Activated naive CD4-positive, alpha-beta T cell treated with Interleukin-2 at 50 U/mL for 16 hours (primary cell): Measurements from ENCODE around the gene KRTAP10-2.
"Not testable (repeated sequence)": the region's sequence is repeated elsewhere in the genome, so short reads cannot be mapped to it uniquely, and the experiment has no call there.

ENCODE experiments used
- DNase-seq: peaks from one replicate; pipeline ENCODE4 v3.0.0-alpha.2; 2020

KRTAP10-2 gene

DNA sequence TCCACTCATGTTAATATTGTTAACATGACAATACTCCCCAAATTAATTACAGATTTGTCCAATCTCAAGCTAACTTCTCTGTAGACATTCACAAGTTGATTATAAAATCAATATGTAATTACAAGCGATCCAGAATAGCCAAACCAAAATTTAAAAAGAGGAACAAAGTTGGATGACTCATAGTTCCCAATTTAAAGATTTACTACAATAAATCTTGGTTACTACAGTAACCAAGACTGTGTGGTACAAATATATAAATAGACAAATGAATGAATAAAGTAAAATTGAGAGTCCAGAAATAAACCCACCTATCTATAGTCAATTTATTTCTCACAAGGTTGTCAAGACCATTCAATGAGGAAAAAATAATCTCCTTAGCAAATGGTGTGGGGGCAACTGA is 15.1 kb upstream of the KRTAP10-2 start:
- no peak for DNase-seq

DNA sequence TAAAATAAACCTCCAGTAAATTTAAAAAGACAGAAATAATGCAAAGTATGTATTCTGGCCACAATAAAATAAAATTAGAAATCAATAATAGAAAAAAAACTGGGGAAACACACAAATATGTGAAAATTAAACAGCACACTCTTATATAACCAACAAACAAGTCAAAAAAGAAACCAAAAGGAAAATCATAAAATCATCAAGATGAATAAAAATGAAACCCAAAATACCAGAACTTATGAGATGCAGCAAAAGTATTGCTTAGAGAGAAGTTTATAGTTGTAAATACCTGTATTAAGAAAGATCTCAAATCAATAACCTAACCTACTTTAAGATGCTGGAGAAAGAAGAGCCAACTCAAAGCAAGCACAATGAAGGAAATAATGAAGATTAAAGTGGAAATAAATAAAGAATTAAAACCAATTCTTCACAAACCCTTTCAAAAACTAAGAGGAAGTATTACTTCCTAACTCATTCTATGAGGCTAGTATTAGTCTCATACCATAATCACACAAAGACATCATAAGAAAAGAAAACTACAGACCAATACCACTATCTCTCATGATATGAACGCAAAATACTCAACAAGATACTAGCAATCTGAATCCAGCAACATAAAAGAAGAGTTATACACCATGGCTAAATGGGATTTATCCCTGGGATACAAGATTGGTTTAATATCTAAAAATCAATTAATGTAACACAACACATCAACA is 13.7 kb upstream of the KRTAP10-2 start:
- no peak for DNase-seq

DNA sequence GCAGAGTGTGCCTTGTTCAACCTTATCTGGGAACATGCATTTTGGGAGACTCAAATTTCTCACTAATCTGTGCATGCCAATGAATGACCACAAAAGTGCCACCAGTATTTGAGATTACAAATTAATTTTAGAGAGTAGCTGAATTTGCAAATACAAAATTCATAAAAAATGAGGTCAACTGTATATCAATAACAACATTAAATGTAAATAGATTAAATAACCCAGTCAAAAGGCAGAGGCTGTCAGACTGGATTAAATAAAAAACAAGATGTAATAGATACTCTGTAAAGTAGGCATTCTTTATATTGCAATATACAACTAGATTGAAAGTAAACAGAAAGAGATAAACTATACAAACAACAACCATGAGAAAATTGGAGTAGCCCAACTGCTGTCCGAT is 12.8 kb upstream of the KRTAP10-2 start:
- no peak for DNase-seq

DNA sequence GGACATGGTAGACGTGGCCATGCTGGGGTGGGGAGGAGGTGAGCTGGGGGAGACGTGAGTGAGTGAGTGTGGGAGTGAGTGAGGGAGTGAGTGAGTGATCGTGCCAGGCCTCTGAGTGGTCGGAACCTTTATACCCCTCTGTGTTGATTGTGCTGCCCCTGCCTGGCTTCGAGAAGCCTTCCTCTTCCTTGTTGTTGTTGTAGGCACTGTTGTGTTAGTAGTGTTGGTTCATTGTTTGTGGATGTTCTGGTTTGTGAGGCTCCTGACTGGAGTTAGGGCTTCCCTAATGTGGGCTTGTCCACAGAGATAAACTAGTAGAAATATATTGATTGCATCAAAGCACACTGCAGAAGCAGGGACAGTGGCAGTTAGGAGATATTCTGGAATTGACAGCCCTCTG is 7.4 kb upstream of the KRTAP10-2 start, which contains the start of gene KRTAP10-3:
TSS of gene KRTAP10-3 (minus strand) at position 101 of the 400 bp plus-strand sequence. CDS start at position 21, 80 bp downstream.
- no peak for DNase-seq

DNA sequence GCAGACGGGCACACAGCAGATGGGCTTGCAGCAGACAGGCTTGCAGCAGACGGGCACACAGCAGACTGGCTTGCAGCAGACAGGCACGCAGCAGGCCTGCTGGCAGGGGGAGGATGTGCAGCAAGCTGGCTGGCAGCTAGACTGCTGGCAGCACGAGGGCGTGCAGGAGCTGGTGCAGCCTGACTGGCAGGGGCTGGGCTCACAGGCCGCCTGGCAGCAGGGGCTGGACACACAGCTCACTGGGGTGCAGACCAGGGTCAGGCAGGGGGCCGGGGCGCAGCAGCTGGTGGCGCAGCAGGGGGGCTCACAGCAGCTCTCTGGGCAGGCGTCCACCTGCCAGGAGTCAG is 7.0 kb upstream of the KRTAP10-2 start:
- DNase-seq: not testable (repeated sequence)

DNA sequence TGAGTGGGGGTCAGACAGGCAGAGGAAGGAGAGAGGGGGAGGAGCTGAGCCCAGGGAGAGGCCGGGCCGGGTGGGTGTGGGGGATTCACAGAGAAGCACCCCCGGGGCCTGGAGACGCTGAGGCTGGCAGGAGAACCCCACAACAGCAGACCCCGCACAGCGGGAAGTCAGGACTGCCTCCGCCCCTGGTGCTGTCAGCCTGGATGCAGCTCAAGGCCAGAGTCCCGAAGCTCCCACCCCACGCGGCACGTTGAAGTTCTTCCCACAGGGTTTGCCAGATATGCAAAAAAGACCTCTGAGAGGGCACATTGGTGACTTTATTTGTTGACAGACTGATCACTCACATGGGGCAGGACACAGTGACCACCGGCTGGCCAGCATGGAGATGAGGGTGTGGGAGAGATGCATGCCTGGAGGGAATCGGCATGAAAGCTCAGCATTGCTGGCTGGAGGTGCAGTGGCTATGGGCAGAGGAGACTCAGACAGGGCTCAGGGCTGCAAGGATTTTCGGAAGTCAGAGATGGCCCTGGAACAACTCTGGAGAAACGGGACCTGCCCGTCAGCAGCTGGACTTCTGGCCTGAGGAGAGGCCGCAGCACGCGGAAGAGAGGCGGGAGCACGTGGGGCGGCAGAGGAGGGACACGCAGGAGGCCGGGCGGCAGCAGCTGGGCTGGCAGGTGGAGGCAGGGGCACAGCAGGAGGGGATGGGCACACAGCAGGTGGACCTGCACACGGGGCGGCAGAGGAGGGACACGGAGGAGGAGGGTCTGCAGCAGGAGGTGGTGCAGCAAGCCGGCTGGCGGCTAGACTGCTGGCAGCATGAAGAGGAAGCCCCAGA is 6.4 kb upstream of the KRTAP10-2 start:
- no peak for DNase-seq

DNA sequence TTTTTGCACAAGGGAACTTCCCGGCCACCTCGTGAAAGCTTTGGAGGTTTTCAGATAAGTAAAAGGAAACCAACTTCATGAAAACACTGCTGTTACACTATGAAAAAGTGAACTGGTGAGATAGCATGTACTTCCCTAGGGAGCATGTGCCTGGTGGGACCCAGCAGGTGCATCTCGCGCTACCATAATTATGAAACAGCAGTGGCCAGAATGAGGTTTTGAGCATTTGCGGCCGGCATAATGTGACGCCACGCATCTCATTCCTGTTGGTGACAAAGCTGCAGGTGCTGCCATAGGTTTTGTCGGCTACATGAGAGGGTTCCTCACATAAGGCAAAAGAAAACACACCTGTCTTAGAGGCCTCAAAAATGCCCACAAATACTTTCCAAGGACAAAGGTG is 5.6 kb upstream of the KRTAP10-2 start:
- DNase-seq: no peak

DNA sequence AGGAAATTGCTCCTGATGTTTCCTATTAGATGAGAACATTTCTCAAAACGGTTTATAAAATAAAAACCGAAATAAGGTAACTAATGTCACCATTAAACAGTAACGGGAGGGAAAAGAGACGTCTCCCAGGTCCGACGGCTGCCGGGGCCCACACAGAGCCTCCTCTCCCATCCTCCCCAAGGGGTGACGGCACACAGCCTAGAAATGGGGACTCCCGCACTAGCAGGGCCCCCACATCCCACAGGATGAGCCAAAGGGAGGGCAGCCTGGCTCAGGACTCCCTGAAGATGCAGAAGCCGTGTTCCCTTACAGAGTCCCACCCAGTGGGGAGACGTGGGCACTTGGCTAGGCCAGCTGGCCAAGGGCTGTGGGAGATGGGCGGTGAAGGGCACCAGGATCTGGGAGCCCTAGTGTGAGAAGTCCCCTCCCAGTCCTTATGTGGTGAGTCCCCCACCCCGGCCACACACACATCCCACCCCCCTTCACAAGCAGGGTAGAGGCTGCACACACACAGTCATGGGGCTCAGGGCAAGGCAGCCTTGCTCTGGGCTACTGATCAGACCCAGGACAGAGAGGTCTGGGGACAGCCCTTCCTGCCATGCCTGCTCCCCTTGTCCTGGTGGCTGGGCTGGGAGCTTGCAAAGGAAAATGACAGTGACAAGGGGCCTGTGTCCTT is 4.0 kb upstream of the KRTAP10-2 start:
- no peak for DNase-seq

DNA sequence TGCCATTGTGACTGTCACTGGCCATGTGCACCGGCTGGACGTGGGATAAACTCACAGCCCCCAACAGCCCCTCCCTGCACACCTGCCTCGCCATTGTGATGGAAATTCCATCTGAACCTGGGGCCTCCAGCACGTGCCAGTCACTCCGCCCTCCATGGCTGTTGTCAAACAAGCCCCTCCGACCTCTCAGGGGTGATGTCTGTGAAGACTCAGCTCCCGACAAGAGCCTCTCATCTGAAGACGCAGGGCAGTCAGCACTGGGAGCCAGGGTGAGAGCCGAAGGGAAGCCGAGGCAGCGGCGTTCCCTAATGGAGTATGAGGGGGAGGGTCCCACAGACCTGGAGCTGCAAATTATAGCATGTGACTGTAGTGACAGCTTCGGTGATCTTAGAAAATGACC is 1.4 kb upstream of the KRTAP10-2 start:
- DNase-seq: no peak

DNA sequence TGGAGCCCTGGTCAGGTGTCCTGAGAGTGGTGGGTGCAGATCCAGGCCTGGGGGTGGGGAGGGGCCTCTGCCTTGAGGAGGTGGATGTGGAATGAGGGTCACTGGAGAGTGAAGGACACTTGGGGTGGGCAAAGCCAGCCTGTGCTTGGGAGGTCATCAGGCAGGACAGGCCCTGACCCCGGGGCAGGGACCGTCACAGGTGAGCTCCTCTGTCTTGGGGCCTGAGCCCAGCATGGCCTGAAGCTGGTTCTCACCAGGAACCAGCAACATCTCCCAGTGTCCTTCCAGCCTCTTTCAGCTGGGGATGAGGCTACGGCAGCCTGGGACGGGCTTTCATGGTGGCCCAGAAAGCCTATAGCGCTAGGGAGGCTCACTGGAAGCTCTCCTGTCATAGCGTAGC is 831 bp upstream of the KRTAP10-2 start:
- DNase-seq: no peak

DNA sequence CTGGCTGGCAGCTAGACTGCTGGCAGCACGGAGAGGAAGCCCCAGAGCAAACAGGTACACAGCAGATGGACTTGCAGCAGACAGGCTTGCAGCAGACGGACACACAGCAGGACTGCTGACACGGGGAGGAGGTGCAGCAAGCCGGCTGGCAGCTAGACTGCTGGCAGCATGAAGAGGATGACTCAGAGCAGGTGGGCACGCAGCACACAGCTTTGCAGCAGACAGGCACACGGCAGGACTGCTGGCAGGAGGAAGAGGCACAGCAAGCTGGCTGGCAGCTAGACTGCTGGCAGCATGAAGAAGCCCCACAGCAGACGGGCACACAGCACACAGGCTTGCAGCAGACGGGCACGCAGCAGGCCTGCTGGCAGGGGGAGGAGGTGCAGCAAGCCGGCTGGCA is 498 bp downstream of the KRTAP10-2 start:
- DNase-seq: no peak

DNA sequence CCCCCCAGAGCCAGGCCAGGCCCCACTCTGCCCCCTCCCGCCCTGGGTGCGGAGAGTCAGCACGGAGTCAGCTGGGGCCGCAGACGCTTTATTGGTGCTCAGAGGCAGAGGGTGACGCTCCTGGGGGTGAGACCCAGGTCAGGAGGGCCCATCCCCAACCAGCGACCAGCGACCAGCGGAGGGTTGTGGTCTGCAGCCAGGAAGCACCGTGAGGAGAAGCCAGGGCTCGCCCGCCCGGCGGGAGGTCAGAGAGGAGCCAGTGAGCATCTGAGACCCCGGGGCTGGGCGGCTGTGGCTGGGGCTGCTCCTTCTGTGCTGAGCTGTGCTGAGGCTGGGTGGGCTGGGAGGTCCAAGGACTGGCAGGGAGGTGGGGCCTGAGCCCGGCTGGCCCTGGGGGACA is 1.0 kb downstream of the KRTAP10-2 start:
- not testable (repeated sequence) for DNase-seq

DNA sequence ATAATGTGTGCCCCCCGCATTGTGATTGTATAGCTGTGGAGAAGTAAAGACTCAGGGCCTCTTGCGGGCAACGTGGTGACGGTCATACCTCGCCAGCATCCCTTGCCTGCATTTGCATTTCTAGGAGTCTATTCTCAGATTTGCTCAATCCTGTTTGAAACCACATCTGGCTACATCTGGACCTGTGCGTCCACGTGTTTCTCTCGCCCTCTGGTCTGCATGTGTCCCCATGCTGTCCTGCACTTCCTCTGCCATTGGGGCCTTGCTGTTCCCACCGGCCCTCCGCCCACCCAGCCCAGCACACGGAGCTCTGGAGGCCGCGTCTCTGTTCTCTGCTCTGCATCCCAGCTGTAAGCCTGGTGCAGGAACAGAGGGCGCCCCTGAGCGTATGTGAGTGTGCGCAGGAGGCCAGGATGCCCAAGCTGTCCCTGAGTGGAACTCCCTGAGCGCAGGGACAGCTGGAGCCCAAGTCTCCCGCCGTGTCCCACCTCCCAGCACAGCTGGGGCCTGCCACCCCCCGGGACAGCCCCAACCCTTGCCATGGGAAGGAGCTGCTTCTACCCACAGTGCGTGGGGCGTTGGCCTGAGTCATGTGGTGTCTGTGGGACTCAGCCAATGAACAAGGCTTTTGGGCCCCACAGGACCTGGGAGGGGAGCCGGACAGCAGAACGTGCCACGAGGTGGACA is 1.6 kb downstream of the KRTAP10-2 start:
- DNase-seq: no peak

DNA sequence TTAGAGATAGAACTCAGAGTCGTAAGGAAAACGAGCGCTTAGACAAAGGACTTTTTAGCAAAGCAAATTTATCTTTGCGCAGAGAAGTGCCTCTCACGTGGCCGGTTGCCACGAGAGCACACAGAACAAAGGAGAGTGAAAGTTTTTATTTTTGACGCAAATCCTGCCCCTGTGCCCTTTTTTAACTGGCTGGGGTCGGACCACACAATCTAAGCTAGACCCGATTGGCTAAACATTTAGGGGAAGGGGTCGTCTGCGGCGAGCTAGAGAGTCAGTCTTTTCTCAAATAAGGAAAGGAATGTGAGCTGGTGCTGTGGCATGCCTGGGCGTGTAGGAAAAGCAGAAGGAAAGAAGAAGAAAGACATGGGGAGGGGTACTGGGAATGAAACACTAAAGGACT is 2.4 kb downstream of the KRTAP10-2 start:
- DNase-seq: no peak

DNA sequence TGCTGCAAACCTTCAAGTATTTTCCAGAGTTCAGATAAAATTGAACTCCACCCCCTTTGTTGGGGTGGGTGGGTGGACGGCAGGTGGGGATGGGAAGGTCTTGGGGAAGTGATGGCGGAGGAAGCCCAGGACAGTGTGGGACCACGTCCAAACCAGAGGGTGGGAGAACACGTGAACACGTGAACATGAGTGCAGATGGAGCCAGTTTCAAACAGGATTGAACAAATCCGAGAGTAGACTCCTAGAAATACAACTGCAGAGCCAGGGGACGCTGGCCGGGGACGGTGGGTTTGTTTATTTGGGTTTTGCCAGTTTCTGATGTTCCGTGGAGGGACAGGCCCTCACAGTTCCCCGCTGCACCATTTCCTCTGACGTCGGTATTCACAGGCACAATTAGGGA is 2.9 kb downstream of the KRTAP10-2 start:
- DNase-seq: no peak

DNA sequence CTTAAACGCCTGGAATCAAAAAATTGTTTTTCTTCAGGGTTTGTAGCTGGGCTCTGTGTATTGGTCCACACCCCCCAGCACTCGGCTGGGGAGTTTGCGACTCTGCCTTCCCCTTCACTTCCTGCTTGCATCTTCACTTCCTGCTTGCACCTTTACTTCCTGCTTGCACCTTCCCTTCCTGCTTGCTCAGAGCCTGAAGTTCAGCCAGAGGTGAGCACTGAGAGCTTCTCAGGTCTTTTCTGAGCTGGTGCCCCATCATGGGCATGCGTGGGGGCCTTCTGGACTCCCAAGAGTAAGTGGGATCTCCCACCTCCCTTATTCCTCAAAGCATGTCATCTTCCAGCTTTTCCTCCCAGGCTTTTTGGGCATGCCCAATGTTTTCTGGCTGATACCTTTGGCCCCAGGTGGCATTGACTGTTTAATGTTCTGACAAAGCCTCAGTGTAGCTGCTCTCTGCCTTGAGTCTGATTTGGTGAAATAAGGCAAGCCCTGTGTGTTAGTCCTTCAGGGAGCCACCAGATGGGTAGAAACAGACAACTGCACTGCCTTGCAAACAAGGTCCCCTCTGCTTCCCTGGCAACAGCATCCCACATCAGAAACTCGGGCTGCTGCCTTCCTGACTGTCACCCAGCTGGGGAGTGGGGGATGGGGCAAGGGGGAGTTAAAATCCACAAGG is 3.5 kb downstream of the KRTAP10-2 start:
- peak; percentile 17 for DNase-seq

DNA sequence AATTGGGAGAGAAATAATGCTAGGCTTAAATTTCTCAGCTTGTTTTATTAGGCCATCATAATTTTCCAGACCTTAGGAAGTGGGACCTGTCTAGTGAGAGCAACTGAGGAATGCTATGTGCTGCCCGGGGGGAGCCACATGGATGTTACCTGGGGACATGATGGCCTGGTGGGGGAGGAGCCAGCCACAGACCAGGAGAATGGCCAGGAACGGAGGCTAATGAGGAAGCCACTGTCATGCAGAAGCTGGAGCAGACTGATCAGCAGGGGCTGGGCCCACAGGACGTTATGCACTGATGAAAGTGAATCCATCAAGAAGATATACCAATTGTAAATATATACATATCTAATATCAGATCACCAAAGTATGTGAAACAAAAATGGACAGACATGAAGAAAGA is 6.7 kb downstream of the KRTAP10-2 start:
- no peak for DNase-seq

DNA sequence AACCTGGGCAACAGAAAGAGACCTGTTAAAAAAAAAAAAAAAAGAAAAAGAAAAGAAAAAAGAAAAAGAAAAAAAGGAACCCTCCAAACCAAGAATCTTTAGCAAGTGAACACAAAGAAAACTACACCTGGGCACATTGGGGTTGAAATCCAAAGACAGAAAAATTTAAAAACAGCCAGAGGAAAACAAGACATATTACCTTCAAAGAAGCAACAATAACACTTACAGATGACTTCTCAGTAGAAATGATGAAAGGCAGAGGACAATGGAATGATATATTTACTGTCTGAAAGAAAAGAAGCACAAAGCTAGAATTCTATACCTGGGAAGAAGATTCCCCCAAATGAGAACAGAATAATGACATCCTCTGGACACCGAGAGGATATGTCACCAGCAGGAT is 8.6 kb downstream of the KRTAP10-2 start:
- no peak for DNase-seq

DNA sequence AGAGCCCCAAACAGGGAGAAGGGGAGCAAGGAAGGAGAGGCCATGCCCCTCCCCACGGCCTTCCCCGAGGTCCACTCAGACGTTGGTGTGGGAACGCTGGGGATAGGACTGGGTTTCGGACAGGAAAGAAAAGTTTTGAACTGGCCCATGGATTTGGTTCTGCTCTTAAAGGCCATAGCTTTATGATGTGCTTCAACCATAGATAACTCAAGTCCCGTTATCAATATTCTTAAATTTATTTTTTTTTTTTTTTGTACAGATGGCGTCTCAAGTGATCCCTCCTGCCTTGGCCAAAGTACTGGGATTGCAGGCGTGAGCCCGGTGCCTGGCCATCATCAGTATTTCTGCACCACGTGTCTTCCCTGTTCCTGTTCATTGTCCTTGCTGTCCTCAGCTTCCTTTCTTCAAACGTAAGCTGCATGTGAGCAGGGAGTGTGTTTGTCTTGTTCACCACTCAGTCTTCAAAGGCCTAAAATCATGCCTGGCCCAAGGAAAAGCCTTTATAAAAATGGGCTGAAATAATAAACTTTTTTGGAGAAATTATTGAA is 10.5 kb downstream of the KRTAP10-2 start:
- DNase-seq: no peak

DNA sequence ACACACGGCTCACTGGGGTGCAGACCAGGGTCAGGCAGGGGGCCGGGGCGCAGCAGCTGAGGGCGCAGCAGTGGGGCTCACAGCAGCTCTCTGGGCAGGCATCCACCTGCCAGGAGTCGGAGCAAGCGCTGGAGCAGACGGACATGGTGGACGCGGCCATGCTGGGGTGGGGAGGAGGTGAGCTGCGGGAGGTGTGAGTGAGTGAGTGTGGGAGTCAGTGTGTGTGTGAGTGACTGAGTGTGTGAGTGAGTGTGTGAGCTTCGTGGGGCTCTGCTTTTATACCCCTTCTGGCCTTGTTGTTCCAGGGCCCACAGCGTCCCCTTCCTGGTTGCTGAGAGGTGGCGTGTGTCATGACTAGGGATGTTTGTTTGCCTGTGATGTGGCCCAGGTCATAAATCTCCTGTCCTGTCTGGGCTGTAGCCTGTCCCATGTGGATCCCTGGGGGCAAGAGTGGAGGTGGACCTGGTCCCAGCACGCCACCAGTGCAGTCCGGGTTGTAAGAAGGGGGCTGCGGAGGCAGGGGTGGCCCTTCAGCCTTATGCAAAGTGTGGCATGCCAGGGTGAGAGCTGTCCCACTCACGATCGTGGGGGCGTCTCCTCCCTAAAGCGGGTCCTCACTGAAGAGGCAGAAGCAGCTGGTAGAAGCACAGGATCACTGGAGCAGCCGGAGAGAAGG is 11.2 kb downstream of the KRTAP10-2 start, which contains the start of gene KRTAP10-1:
TSS of gene KRTAP10-1 (minus strand) at position 205 of the 676 bp plus-strand sequence. CDS start at position 160, 45 bp downstream.
- no peak for DNase-seq

DNA sequence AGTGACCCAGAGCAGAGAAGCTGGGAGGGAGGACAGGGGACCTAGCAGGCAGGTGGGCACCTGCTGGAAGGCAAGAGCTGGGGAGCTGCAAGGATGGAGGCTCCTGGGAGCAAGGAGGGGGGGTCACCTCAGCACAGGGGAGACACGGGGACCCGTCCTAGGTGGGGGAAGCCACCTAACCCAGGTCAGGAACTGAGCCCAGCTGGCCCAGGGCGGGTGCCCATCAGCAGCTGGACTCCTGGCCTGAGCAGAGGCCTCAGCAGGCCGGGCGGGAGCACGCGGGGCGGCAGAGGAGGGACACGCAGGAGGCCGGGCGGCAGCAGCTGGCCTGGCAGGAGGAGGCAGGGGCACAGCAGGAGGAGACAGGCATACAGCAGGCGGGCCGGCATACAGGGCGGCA is 12.3 kb downstream of the KRTAP10-2 start:
- DNase-seq: no peak
